ENCODE measurements around the gene CHST11. TPM values are rescaled to one million over a fixed set of nuclear protein-coding genes. Genes with fewer than 3 reads are reported as not detected.

CHST11 gene
- total and polyA plus RNA-seq, 9 of the 15 experiments (the other 6 are each of a cell fraction or from before 2014, with no cell fraction given), result 2.3 to 38.7 (median 15.0) TPM

DNA sequence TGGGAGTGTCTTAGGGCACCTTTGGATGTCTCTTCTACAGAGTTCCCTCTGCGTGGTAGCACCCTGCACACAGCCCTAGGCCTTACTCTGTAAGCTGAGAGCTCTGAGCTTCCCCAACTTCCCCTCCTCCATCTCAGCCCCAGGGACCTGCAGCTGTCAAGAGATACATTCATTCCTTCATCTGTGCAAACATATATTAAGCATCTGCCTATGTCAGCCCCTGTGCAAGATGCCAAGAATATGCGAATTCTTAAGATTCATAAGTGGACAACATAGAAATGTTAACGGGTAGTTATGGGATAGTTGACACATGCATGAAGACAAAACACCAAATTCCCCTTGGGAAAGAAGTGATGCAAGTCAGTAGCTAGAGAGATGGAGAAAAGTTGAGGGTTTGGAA lies 310.5 kb downstream of the CHST11 start:
- no peak for FAIRE-seq
- Histone ChIP-seq H3K36me3 (ENCODE audit: control insufficient read depth, insufficient read depth, low read length) (no peaks in the 10 kb centered on the region), H3K27ac (ENCODE audit: extremely low read depth, low read depth, low read length) (no peak overlapping the region), H3K4me1 (replicated peaks in 1 of 2; ENCODE audit: control insufficient read depth in 2 of 2, insufficient read depth in 2 of 2, low read length in 2 of 2) (peaks cover 3 to 10% of the 10 kb centered on the region in 2 experiments; a peak in 1 of 5 replicates), H3K9me3 (replicated peaks; ENCODE audit: control insufficient read depth, insufficient read depth, low read depth, low read length) (no peaks in the 10 kb centered on the region), H3K79me2 (ENCODE audit: control insufficient read depth, insufficient read depth, low read length) (no peaks in the 10 kb centered on the region), H4K20me1 (replicated peaks; ENCODE audit: control insufficient read depth, insufficient read depth, low read length) (no peaks in the 10 kb centered on the region), H3K4me2 (ENCODE audit: insufficient read depth, low read length) (no peak overlapping the region), H3K9ac (ENCODE audit: insufficient read depth in 1 of 2, low read depth in 2 of 2, low read length in 2 of 2) (no peak overlapping the region), H3K4me3 (no peak overlapping the region), H3K9me1 (ENCODE audit: control insufficient read depth, insufficient read depth, low read length) (no peaks in the 10 kb centered on the region), H2AFZ (ENCODE audit: low read depth, low read length) (no peak overlapping the region), H3K27me3 (ENCODE audit: control insufficient read depth in 2 of 2, insufficient read depth in 2 of 2, low read length in 2 of 2) (no peaks in the 10 kb centered on the region)
- ChIA-PET CTCF (ENCODE audit: low intra/inter-chr PET ratio) (no interaction called here), POLR2A (no interaction called here)
- no peak for DNase-seq (ENCODE audit: extremely low read depth in 1 of 4, low spot score in 3 of 4)
- in situ Hi-C loops (cut with MboI), result no loop called here
- ATAC-seq, result no peak; the same call in 2 of the 3 replicates
- no TSS peak for BruUV-seq (replicated peaks)
- intact Hi-C loops (cut with micrococcal nuclease), result no loop called here
- 0% methylated on average over 3 of the region's 3 CpGs for WGBS (ENCODE audit: insufficient coverage, low coverage, missing lambda C conversion rate)
- TF ChIP-seq CUX1 (CRISPR knock-in tag; IDR thresholded peaks at IDR 0.05), result no peak
- TF ChIP-seq ZNF655 (CRISPR knock-in tag; IDR thresholded peaks at IDR 0.05), result no peak
- TF ChIP-seq, protein P1, sequence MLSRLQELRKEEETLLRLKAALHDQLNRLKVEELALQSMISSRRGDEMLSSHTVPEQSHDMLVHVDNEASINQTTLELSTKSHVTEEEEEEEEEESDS (CRISPR knock-in tag; IDR thresholded peaks at IDR 0.05), result no peak
- TF ChIP-seq CTBP1 (IDR thresholded peaks at IDR 0.05; ENCODE audit: borderline replicate concordance), result no peak
- no peak for TF ChIP-seq TCFL5 (CRISPR knock-in tag; conservative IDR thresholded peaks at IDR 0.05)
- TF ChIP-seq THRB (CRISPR knock-in tag; conservative IDR thresholded peaks at IDR 0.05), result no peak
- TF ChIP-seq, protein P2, sequence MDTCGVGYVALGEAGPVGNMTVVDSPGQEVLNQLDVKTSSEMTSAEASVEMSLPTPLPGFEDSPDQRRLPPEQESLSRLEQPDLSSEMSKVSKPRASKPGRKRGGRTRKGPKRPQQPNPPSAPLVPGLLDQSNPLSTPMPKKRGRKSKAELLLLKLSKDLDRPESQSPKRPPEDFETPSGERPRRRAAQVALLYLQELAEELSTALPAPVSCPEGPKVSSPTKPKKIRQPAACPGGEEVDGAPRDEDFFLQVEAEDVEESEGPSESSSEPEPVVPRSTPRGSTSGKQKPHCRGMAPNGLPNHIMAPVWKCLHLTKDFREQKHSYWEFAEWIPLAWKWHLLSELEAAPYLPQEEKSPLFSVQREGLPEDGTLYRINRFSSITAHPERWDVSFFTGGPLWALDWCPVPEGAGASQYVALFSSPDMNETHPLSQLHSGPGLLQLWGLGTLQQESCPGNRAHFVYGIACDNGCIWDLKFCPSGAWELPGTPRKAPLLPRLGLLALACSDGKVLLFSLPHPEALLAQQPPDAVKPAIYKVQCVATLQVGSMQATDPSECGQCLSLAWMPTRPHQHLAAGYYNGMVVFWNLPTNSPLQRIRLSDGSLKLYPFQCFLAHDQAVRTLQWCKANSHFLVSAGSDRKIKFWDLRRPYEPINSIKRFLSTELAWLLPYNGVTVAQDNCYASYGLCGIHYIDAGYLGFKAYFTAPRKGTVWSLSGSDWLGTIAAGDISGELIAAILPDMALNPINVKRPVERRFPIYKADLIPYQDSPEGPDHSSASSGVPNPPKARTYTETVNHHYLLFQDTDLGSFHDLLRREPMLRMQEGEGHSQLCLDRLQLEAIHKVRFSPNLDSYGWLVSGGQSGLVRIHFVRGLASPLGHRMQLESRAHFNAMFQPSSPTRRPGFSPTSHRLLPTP (IDR thresholded peaks at IDR 0.05; ENCODE audit: borderline replicate concordance, extremely low read depth, insufficient read length), result no peak
- TF ChIP-seq HOXB6 (CRISPR knock-in tag; IDR thresholded peaks at IDR 0.05; ENCODE audit: borderline replicate concordance), result no peak
- no peak for TF ChIP-seq ZNF445 (CRISPR knock-in tag; IDR thresholded peaks at IDR 0.05; ENCODE audit: low read depth)
- no peak for TF ChIP-seq ZNF408 (CRISPR knock-in tag; IDR thresholded peaks at IDR 0.05; ENCODE audit: low read depth)
- TF ChIP-seq ZNF766 (CRISPR knock-in tag; conservative IDR thresholded peaks at IDR 0.05), result no peak
